ENCODE results near the gene TMEM39A. TPM values are rescaled to one million over a fixed set of nuclear protein-coding genes. Genes with fewer than 3 reads are reported as not detected.

Gene TMEM39A
- total and polyA plus RNA-seq, 12 donors: 10.4 to 70.5 (median 36.2) TPM

DNA sequence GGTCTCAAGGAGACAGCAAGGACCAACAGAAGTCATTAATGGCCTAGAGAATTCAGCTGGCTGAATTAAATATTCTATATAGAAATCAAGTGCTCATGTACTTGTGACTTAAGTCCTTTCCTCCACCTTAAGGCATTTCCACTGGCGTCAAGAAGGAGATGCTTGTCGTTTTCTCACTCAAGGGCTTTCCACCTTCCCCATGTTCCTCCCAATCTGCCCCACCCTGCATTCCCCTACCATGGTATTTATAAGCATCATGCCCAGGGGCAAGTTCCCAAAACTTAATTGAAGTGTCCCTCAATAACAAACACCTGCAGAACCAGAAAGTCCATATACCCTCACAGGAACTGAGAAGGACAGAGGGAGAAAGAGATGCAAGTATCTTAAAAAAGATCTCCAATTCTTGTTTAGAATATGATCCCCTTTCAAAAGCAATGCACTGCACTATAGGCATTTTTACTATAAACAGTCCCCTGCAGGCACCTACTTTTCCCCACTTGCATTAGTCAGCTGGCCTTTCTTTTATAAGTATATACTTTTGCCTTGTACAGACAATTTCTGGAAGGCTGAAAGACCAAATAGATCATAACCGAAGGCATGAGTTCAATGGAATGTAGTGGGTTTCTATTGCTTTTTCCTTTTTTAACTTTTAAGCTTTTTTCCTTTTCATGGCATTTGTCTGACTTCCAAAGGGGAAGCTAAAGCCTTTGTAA is 29.6 kb downstream of the TMEM39A start:
- Histone ChIP-seq H3K27me3 (no peaks in the 10 kb centered on the region), H3K36me3 (replicated peaks in 1 of 2) (peaks cover 0 to 78% of the 10 kb centered on the region in 2 donors), H3K27ac (no peak overlapping the region), H3K4me1 (replicated peaks in 1 of 2) (no peaks in the 10 kb centered on the region), H3K4me3 (no peak overlapping the region), H3K9me3 (replicated peaks in 1 of 3) (peaks cover 0 to 2% (median 0%) of the 10 kb centered on the region in 3 donors)
- intact Hi-C loops (cut with DNase I): no loop called here
- TF ChIP-seq, protein P1, sequence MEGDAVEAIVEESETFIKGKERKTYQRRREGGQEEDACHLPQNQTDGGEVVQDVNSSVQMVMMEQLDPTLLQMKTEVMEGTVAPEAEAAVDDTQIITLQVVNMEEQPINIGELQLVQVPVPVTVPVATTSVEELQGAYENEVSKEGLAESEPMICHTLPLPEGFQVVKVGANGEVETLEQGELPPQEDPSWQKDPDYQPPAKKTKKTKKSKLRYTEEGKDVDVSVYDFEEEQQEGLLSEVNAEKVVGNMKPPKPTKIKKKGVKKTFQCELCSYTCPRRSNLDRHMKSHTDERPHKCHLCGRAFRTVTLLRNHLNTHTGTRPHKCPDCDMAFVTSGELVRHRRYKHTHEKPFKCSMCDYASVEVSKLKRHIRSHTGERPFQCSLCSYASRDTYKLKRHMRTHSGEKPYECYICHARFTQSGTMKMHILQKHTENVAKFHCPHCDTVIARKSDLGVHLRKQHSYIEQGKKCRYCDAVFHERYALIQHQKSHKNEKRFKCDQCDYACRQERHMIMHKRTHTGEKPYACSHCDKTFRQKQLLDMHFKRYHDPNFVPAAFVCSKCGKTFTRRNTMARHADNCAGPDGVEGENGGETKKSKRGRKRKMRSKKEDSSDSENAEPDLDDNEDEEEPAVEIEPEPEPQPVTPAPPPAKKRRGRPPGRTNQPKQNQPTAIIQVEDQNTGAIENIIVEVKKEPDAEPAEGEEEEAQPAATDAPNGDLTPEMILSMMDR (IDR thresholded peaks at IDR 0.05): no peak
- TF ChIP-seq POLR2A (IDR thresholded peaks at IDR 0.05): no peak
- no peak for DNase-seq
- WGBS, 4 donors: 92 to 98% (median 92%) methylated on average over 3 of the region's 3 CpGs

DNA sequence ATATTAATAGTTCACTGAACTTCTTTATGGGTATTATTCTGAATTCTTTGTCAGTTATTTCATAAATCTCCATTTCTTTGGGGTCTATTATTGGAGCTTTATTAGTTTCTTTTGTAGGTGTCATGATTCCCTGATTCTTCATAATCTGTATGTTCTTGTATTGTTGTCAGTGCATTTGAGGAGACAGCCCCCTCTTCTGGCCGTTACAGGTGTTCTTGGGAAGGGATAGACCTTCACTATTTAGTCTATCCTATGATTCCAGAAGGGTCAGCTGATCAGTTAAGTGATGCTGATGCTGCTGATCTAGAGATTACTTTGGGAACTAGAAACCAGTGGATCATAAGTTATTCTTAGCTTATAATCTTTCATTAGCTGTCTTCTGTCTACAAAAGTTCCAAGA is 34.9 kb downstream of the TMEM39A start:
- 92 to 100% (median 97%) methylated on average over 1 of the region's 1 CpG for WGBS, 4 donors
- intact Hi-C loops (cut with DNase I): no loop called here
- no peak for DNase-seq
- Histone ChIP-seq H3K36me3 (replicated peaks in 1 of 2) (peaks cover 0 to 30% of the 10 kb centered on the region in 2 donors), H3K9me3 (replicated peaks in 1 of 3) (peaks cover 6 to 31% (median 28%) of the 10 kb centered on the region in 3 donors), H3K4me3 (no peak overlapping the region), H3K4me1 (replicated peaks in 1 of 2) (no peaks in the 10 kb centered on the region), H3K27me3 (no peaks in the 10 kb centered on the region), H3K27ac (no peak overlapping the region)
- TF ChIP-seq, protein P1 (IDR thresholded peaks at IDR 0.05): no peak
- no peak for TF ChIP-seq POLR2A (IDR thresholded peaks at IDR 0.05)

- no peaks in the 10 kb centered on the region for H3K4me1 ChIP-seq (replicated peaks in 1 of 2)
- H3K9me3 ChIP-seq (replicated peaks in 1 of 3): peaks cover 6 to 31% (median 28%) of the 10 kb centered on the region in 3 donors
- 96 to 99% (median 98%) methylated on average over 1 of the region's 1 CpG for WGBS, 4 donors
- no peak overlapping the region for H3K4me3 ChIP-seq
- no peak for DNase-seq
- H3K27me3 ChIP-seq: no peaks in the 10 kb centered on the region
- peaks cover 0 to 26% of the 10 kb centered on the region in 2 donors for H3K36me3 ChIP-seq (replicated peaks in 1 of 2)
- intact Hi-C loops (cut with DNase I): no loop called here
- no peak overlapping the region for H3K27ac ChIP-seq
- no peak for TF ChIP-seq POLR2A (IDR thresholded peaks at IDR 0.05)
- TF ChIP-seq, protein P1 (IDR thresholded peaks at IDR 0.05): no peak
Measured at GRCh38 chr3:119427669-119428068, 35.7 kb downstream of the TMEM39A start.

DNA sequence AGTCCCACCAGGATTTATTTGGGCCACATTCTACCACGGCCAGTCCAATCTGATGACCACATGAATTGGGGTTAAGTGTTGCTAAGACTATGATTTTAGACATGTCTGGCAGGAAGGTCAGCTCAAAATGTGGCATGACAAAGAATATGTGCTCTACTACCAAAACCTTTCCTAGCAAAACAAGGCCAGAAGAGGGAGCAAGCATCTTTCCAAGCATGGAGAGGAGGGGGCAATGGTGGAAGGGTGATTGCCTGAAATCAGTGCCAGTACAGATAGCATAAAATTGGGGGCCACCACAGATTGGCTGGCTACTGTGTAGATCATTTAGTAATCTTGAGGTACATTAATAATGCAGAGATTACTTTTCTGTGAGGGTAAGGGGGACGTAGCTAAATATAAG is 43.2 kb downstream of the TMEM39A start:
- no peaks in the 10 kb centered on the region for H3K27me3 ChIP-seq
- H3K9me3 ChIP-seq (replicated peaks in 1 of 3): peaks cover 0 to 6% (median 4%) of the 10 kb centered on the region in 3 donors
- H3K36me3 ChIP-seq (replicated peaks in 1 of 2): peaks cover 0 to 2% of the 10 kb centered on the region in 2 donors
- no peak overlapping the region for H3K4me3 ChIP-seq
- H3K4me1 ChIP-seq (replicated peaks in 1 of 2): no peaks in the 10 kb centered on the region
- DNase-seq: no peak
- TF ChIP-seq, protein P1 (IDR thresholded peaks at IDR 0.05): no peak
- TF ChIP-seq POLR2A (IDR thresholded peaks at IDR 0.05): no peak
- WGBS, 4 donors: 47 to 90% (median 61%) methylated on average over 2 of the region's 2 CpGs
- intact Hi-C loops (cut with DNase I): no loop called here
- H3K27ac ChIP-seq: no peak overlapping the region
